Stimulated activated CD4-positive, alpha-beta T cell treated with anti-CD3 and anti-CD28 coated beads, Interleukin-4, amount 100 ng/mL, for 48 hours (primary cell): ENCODE measurements around the gene CPNE7.
"Not testable (repeated sequence)": the region's sequence is repeated elsewhere in the genome, so short reads cannot be mapped to it uniquely, and the experiment has no call there.

ENCODE experiments used
- DNase-seq, 2 donors: peaks; one replicate each; pipeline ENCODE4 v3.0.0-alpha.2; 2020; ENCODE audit warnings: low read depth in 2 of 2

CPNE7 gene

GRCh38 chr16:89623511-89624261 is 48.1 kb downstream of the CPNE7 start:
- no peak for DNase-seq

- no peak for DNase-seq
These were observed 49.5 kb downstream of the CPNE7 start for GRCh38 chr16:89624777-89625761.

GRCh38 chr16:89629827-89630610 is 54.5 kb downstream of the CPNE7 start:
- DNase-seq, result no peak

GRCh38 chr16:89633064-89633631 is 57.6 kb downstream of the CPNE7 start:
- no peak for DNase-seq

GRCh38 chr16:89634463-89635385 is 59.2 kb downstream of the CPNE7 start:
- not testable (repeated sequence) for DNase-seq

- no peak for DNase-seq
These were observed 61.1 kb downstream of the CPNE7 start for GRCh38 chr16:89636663-89637062.

- no peak for DNase-seq
These were observed 61.8 kb downstream of the CPNE7 start for GRCh38 chr16:89637379-89637778.

GRCh38 chr16:89638455-89638854 is 62.9 kb downstream of the CPNE7 start:
- no peak for DNase-seq

GRCh38 chr16:89639385-89639784 is 63.8 kb downstream of the CPNE7 start:
- no peak for DNase-seq

- DNase-seq, result no peak
These were observed 66.0 kb downstream of the CPNE7 start for GRCh38 chr16:89641458-89642119.

- DNase-seq, result no peak
These were observed 67.0 kb downstream of the CPNE7 start for GRCh38 chr16:89642574-89642973.

- no peak for DNase-seq
These were observed 68.3 kb downstream of the CPNE7 start for GRCh38 chr16:89643769-89644300.

- DNase-seq, result no peak
These were observed 69.6 kb downstream of the CPNE7 start for GRCh38 chr16:89645122-89645521.

GRCh38 chr16:89646270-89646669 is 70.7 kb downstream of the CPNE7 start:
- DNase-seq, result no peak
